Measurements from ENCODE around the gene MAP3K14. TPM values are rescaled to one million over a fixed set of nuclear protein-coding genes. Genes with fewer than 3 reads are reported as not detected.

The MAP3K14 gene
- total RNA-seq, 1 experiment from 2014 or later, result 3.0 TPM

- peaks cover 4% of the 10 kb centered on the region for H3K4me1 ChIP-seq (ENCODE audit: insufficient read depth, low read length, poor library complexity, severe bottlenecking)
- no peak overlapping the region for H3K27ac ChIP-seq (ENCODE audit: low read depth, low read length, poor library complexity, severe bottlenecking)
- no peak for DNase-seq (ENCODE audit: low spot score)
- no peaks in the 10 kb centered on the region for H3K36me3 ChIP-seq (ENCODE audit: insufficient read depth, low read length, poor library complexity, severe bottlenecking)
- H3K9me3 ChIP-seq (ENCODE audit: low read depth, low read length, poor library complexity, severe bottlenecking), result no peaks in the 10 kb centered on the region
- H3K4me3 ChIP-seq (ENCODE audit: low read depth, low read length, poor library complexity, severe bottlenecking), result no peak overlapping the region
- H3K27me3 ChIP-seq (replicated peaks; ENCODE audit: insufficient read depth, low read depth, low read length, poor library complexity), result no peaks in the 10 kb centered on the region
- no TSS peak for BruUV-seq (replicated peaks)
- ChIA-PET POLR2A (ENCODE audit: low non-redundant PET) (no interaction called here), CTCF (no interaction called here)
- intact Hi-C loops (cut with micrococcal nuclease; ENCODE audit: unreplicated experiment), result loop anchor here (5.0 kb wide), 1 partner anchor 107 kb away; no protein-coding TSS in a partner anchor
- TF ChIP-seq CTCF (conservative IDR thresholded peaks at IDR 0.05; ENCODE audit: low read depth, low read length), result no peak
- TF ChIP-seq EZH2 (IDR thresholded peaks at IDR 0.05; ENCODE audit: borderline replicate concordance, low read depth, low read length, poor library complexity, severe bottlenecking), result no peak
Measured at GRCh38 chr17:45279898-45280297, 36.9 kb downstream of the MAP3K14 start.

GRCh38 chr17:45277992-45278391 is 38.8 kb downstream of the MAP3K14 start:
- DNase-seq (ENCODE audit: low spot score), result no peak
- intact Hi-C loops (cut with micrococcal nuclease; ENCODE audit: unreplicated experiment), result loop anchor here (5.0 kb wide), 1 partner anchor 109 kb away; no protein-coding TSS in a partner anchor
- no peaks in the 10 kb centered on the region for H3K9me3 ChIP-seq (ENCODE audit: low read depth, low read length, poor library complexity, severe bottlenecking)
- CTCF ChIA-PET, result interaction anchor here (1.7 kb wide), 1 partner anchor 107 kb away, joined by 14 read pairs; no protein-coding TSS in a partner anchor
- peaks cover 4% of the 10 kb centered on the region for H3K4me1 ChIP-seq (ENCODE audit: insufficient read depth, low read length, poor library complexity, severe bottlenecking)
- H3K36me3 ChIP-seq (ENCODE audit: insufficient read depth, low read length, poor library complexity, severe bottlenecking), result no peaks in the 10 kb centered on the region
- no TSS peak for BruUV-seq (replicated peaks)
- no peak for TF ChIP-seq EZH2 (IDR thresholded peaks at IDR 0.05; ENCODE audit: borderline replicate concordance, low read depth, low read length, poor library complexity, severe bottlenecking)
- TF ChIP-seq CTCF (conservative IDR thresholded peaks at IDR 0.05; ENCODE audit: low read depth, low read length), result no peak
- no peaks in the 10 kb centered on the region for H3K27me3 ChIP-seq (replicated peaks; ENCODE audit: insufficient read depth, low read depth, low read length, poor library complexity)
- no peak overlapping the region for H3K4me3 ChIP-seq (ENCODE audit: low read depth, low read length, poor library complexity, severe bottlenecking)
- H3K27ac ChIP-seq (ENCODE audit: low read depth, low read length, poor library complexity, severe bottlenecking), result no peak overlapping the region
- POLR2A ChIA-PET (ENCODE audit: low non-redundant PET), result interaction anchor here (0.6 kb wide), 2 partner anchors 38 to 77 kb away, joined by 3 to 5 read pairs; no protein-coding TSS in a partner anchor

DNA sequence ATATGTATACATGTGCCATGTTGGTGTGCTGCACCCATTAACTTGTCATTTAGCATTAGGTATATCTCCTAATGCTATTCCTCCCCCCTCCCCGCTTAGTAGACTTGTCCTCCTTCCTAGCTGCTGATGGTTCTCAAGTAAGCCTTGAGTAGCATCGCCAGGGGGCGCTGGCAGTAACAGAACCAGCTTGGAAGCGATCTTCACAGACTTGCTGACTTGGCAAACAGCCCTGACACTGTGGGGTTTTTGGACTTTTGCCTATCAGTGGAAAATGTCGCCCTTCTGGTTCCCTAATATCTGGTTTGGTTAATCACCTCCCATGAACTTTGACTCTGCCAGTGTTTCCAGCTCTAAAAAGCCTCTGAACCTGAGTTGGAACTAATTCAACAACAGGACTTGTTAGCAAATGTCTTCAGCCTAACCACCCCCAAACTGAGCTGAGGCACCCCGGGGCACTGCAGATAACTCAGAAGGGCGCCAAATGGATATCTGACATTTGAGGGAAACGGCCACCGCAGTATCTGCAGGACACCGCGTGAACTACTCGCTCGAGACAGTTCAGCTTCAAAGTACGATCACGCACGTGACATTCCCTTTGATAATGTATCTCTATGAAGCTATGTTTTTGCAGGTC is 39.5 kb downstream of the MAP3K14 start:
- intact Hi-C loops (cut with micrococcal nuclease; ENCODE audit: unreplicated experiment), result loop anchor here (5.0 kb wide), 1 partner anchor 110 kb away; no protein-coding TSS in a partner anchor
- ChIA-PET CTCF (interaction anchor here (0.5 to 1.7 kb wide), 6 partner anchors 25 to 476 kb away, joined by 3 to 14 read pairs (median 4); no protein-coding TSS in a partner anchor), POLR2A (ENCODE audit: low non-redundant PET) (interaction anchor here (0.6 kb wide), 2 partner anchors 39 to 78 kb away, joined by 3 to 5 read pairs; no protein-coding TSS in a partner anchor)
- no peak overlapping the region for H3K27ac ChIP-seq (ENCODE audit: low read depth, low read length, poor library complexity, severe bottlenecking)
- DNase-seq (ENCODE audit: low spot score), result peak; percentile 84
- no peaks in the 10 kb centered on the region for H3K27me3 ChIP-seq (replicated peaks; ENCODE audit: insufficient read depth, low read depth, low read length, poor library complexity)
- H3K4me3 ChIP-seq (ENCODE audit: low read depth, low read length, poor library complexity, severe bottlenecking), result no peak overlapping the region
- TF ChIP-seq CTCF (conservative IDR thresholded peaks at IDR 0.05; ENCODE audit: low read depth, low read length) (peak; percentile 65), EZH2 (IDR thresholded peaks at IDR 0.05; ENCODE audit: borderline replicate concordance, low read depth, low read length, poor library complexity, severe bottlenecking) (no peak)
- no TSS peak for BruUV-seq (replicated peaks)
- peaks cover 4% of the 10 kb centered on the region for H3K4me1 ChIP-seq (ENCODE audit: insufficient read depth, low read length, poor library complexity, severe bottlenecking)
- no peaks in the 10 kb centered on the region for H3K9me3 ChIP-seq (ENCODE audit: low read depth, low read length, poor library complexity, severe bottlenecking)
- no peaks in the 10 kb centered on the region for H3K36me3 ChIP-seq (ENCODE audit: insufficient read depth, low read length, poor library complexity, severe bottlenecking)

Measured in A673 (cell line).